Measurements from ENCODE around the gene APIP. TPM values are rescaled to one million over a fixed set of nuclear protein-coding genes. Genes with fewer than 3 reads are reported as not detected.

The APIP gene
- total RNA-seq, 1 experiment from 2014 or later: 31.3 TPM

DNA sequence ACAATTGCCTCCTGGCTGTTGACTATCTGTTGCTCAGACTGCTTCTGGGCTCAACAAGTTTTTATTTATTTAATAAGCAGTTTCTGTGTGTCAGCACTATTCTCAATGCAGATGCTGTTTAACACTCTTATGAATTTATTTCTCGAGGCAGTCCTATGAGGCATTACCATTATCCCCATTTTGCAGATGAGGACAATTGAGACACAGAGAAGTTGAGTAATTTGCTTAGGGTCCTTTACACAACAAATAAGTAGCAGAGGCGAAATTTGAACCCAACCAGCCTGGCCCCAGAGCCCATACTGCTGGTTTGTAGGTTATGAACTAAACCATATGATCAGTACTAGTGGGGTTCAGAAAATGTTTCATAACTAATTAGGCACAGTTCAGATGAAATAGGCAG, 58.7 kb downstream of the APIP start:
- Histone ChIP-seq H3K79me1 (ENCODE audit: insufficient read depth, low read depth, low read length, poor library complexity, severe bottlenecking) (no peaks in the 10 kb centered on the region), H2BK120ac (ENCODE audit: low read depth, low read length, poor library complexity, severe bottlenecking) (no peak overlapping the region), H4K8ac (replicated peaks; ENCODE audit: insufficient read length, low read depth, low read length) (no peak overlapping the region), H3T11ph (ENCODE audit: low read length) (no peak overlapping the region), H2AFZ (ENCODE audit: low read length) (no peak overlapping the region), H3K4ac (ENCODE audit: low read depth, low read length) (no peak overlapping the region), H3K9ac (ENCODE audit: extremely low read depth, insufficient read length, low read length) (no peak overlapping the region), H3K4me2 (ENCODE audit: insufficient read depth, insufficient read length, low read length) (no peak overlapping the region), H4K20me1 (ENCODE audit: control insufficient read depth, insufficient read depth, insufficient read length) (no peaks in the 10 kb centered on the region), H3K56ac (ENCODE audit: insufficient read length, low read depth, low read length) (no peak overlapping the region), H3K27me3 (ENCODE audit: insufficient read depth, low read length) (no peaks in the 10 kb centered on the region), H2BK15ac (ENCODE audit: low read depth, low read length) (no peak overlapping the region), H3K9me3 (ENCODE audit: control insufficient read depth, low read depth, low read length) (no peaks in the 10 kb centered on the region), H2BK5ac (ENCODE audit: insufficient read length, low read length) (no peak overlapping the region), H2AK5ac (ENCODE audit: insufficient read length, low read length) (no peak overlapping the region), H3K79me2 (ENCODE audit: insufficient read depth, low read length) (no peaks in the 10 kb centered on the region), H3K23me2 (ENCODE audit: insufficient read length, low read depth, low read length, poor library complexity, severe bottlenecking) (no peaks in the 10 kb centered on the region), H3K18ac (ENCODE audit: insufficient read length, low read depth, low read length) (no peak overlapping the region), H3K23ac (ENCODE audit: insufficient read length, low read depth, low read length) (no peak overlapping the region), H4K91ac (ENCODE audit: insufficient read length, low read depth, low read length) (no peak overlapping the region), H4K5ac (ENCODE audit: insufficient read length, low read depth, low read length) (no peak overlapping the region), H3K27ac (ENCODE audit: insufficient read length, low read depth, low read length) (no peak overlapping the region), H3K14ac (ENCODE audit: insufficient read depth, low read length) (no peak overlapping the region), H3K4me1 (ENCODE audit: insufficient read depth, low read length) (no peaks in the 10 kb centered on the region), H2BK20ac (ENCODE audit: low read depth, low read length, poor library complexity, severe bottlenecking) (no peak overlapping the region), H2BK12ac (ENCODE audit: insufficient read length, low read depth, low read length) (no peak overlapping the region)
- WGBS (ENCODE audit: extremely low coverage, insufficient read length, low lambda C conversion rate): no CpG with 5 or more reads among the region's 2 CpGs
- Mint-ChIP-seq H3K27ac (no peak overlapping the region), H3K36me3 (ENCODE audit: insufficient read depth in 1 of 3, low read depth in 3 of 3) (peaks cover 0 to 2% (median 1%) of the 10 kb centered on the region in 3 experiments; a peak in 2 of 7 replicates), H3K4me1 (peaks cover 17 to 19% of the 10 kb centered on the region in 2 experiments; a peak in 3 of 4 replicates), H3K4me3 (no peak overlapping the region), H3K9me3 (no peaks in the 10 kb centered on the region), H3K27me3 (ENCODE audit: low read depth) (no peaks in the 10 kb centered on the region)
- no peak for DNase-seq
- TF ChIP-seq, protein P1, sequence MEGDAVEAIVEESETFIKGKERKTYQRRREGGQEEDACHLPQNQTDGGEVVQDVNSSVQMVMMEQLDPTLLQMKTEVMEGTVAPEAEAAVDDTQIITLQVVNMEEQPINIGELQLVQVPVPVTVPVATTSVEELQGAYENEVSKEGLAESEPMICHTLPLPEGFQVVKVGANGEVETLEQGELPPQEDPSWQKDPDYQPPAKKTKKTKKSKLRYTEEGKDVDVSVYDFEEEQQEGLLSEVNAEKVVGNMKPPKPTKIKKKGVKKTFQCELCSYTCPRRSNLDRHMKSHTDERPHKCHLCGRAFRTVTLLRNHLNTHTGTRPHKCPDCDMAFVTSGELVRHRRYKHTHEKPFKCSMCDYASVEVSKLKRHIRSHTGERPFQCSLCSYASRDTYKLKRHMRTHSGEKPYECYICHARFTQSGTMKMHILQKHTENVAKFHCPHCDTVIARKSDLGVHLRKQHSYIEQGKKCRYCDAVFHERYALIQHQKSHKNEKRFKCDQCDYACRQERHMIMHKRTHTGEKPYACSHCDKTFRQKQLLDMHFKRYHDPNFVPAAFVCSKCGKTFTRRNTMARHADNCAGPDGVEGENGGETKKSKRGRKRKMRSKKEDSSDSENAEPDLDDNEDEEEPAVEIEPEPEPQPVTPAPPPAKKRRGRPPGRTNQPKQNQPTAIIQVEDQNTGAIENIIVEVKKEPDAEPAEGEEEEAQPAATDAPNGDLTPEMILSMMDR (conservative IDR thresholded peaks at IDR 0.05): no peak
